Right atrium auricular region (tissue), 2 donors: Measurements from ENCODE around the gene GAD2. TPM values are rescaled to one million over a fixed set of nuclear protein-coding genes. Genes with fewer than 3 reads are reported as not detected.

Source experiments
- DNase-seq: peaks from one replicate; pipeline ENCODE4 v3.0.0-alpha.2; 2019; ENCODE audit warnings: low spot score
- H3K27ac ChIP-seq, 2 donors: fragments of 200-600 bp; sonication (generic); 1 replicate in 1 of 2; 2 replicates in 1 of 2; pipeline ENCODE4 v1.5.1; 2016 to 2019
- H3K27me3 ChIP-seq, 2 donors: fragments of 200-600 bp; sonication (generic); one replicate each; pipeline versions ENCODE4 v1.5.1 to v1.6.0; 2017 to 2019
- H3K36me3 ChIP-seq: fragments of 200-600 bp; sonication (generic); one replicate; pipeline ENCODE4 v1.5.1; 2016
- H3K4me1 ChIP-seq, 2 donors: fragments of 200-600 bp; sonication (generic); one replicate each; pipeline versions ENCODE4 v1.5.1 to v1.6.0; 2017 to 2019
- H3K4me3 ChIP-seq, 2 donors: fragments of 200-600 bp; sonication (generic); 1 replicate in 1 of 2; 2 replicates in 1 of 2; pipeline ENCODE4 v1.5.1; 2017 to 2019; ENCODE audit warnings: mild to moderate bottlenecking in 1 of 2, moderate library complexity in 1 of 2
- H3K9me3 ChIP-seq, 2 donors: fragments of 200-600 bp; sonication (generic); one replicate each; pipeline ENCODE4 v1.5.1; 2019
- total RNA-seq, 2 donors: library from RNA; depleted of rRNA; stranded (reverse); fragments of >200 nt; gene quantifications; one replicate each; pipeline ENCODE4 v1.1.0, GENCODE V29; 2016
- TF ChIP-seq, protein P1 (sequence below), 2 donors: fragments of 200-600 bp; sonication (generic); IDR thresholded peaks; one replicate each; pipeline ENCODE4 v1.5.1; 2019; ENCODE audit warnings: antibody characterized with exemption in 2 of 2

GAD2 gene
- total RNA-seq, 2 donors from 2014 or later: not detected

DNA sequence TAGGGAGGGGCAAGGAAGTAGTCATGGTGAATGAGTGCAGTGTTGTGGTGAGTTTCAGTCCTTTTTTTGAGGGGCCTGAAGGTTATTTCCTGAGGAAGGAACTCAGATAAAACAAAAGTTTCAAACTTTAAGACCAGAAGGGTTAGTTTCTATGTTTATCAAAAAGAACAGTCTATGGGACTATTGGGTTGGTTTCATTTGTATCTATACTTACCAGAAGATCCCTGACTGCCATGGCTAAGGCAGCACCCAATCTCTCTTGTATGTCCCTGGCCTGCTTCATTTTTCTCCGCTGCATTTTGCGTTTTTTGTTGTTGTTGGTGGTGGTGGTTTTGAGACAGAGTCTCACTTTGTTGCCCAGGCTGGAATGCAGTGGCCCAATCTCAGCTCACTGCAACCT, 19.3 kb upstream of the GAD2 start:
- H3K9me3 ChIP-seq: no peaks in the 10 kb centered on the region
- no peak for DNase-seq
- no peak overlapping the region for H3K27ac ChIP-seq
- TF ChIP-seq, protein P1, sequence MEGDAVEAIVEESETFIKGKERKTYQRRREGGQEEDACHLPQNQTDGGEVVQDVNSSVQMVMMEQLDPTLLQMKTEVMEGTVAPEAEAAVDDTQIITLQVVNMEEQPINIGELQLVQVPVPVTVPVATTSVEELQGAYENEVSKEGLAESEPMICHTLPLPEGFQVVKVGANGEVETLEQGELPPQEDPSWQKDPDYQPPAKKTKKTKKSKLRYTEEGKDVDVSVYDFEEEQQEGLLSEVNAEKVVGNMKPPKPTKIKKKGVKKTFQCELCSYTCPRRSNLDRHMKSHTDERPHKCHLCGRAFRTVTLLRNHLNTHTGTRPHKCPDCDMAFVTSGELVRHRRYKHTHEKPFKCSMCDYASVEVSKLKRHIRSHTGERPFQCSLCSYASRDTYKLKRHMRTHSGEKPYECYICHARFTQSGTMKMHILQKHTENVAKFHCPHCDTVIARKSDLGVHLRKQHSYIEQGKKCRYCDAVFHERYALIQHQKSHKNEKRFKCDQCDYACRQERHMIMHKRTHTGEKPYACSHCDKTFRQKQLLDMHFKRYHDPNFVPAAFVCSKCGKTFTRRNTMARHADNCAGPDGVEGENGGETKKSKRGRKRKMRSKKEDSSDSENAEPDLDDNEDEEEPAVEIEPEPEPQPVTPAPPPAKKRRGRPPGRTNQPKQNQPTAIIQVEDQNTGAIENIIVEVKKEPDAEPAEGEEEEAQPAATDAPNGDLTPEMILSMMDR (IDR thresholded peaks at IDR 0.05): no peak
- no peak overlapping the region for H3K4me3 ChIP-seq
- H3K27me3 ChIP-seq: no peaks in the 10 kb centered on the region
- no peaks in the 10 kb centered on the region for H3K36me3 ChIP-seq
- H3K4me1 ChIP-seq: no peaks in the 10 kb centered on the region

DNA sequence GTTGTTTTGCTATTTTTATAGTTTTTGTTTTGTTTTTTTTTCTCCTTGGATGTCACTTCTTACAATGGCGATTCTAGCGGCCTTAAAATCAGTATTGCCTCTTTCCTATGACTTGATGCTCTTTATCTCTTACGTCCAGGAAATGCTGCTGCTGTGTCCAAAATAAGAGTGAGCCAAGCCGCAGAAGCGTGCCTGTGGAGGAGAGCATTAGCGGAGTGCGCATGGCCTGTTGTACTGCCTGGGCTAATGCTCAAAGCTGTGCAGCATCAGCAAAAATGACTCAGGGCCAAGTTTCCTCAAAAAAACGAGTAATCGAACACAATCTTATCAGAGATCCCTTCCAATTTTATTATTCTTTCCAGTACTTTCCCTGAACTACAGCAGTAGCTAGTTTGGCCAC, 18.5 kb upstream of the GAD2 start:
- DNase-seq: no peak
- no peak overlapping the region for H3K27ac ChIP-seq
- H3K4me1 ChIP-seq: no peaks in the 10 kb centered on the region
- no peak overlapping the region for H3K4me3 ChIP-seq
- TF ChIP-seq, protein P1 (IDR thresholded peaks at IDR 0.05): no peak
- H3K9me3 ChIP-seq: no peaks in the 10 kb centered on the region
- no peaks in the 10 kb centered on the region for H3K27me3 ChIP-seq
- H3K36me3 ChIP-seq: no peaks in the 10 kb centered on the region

DNA sequence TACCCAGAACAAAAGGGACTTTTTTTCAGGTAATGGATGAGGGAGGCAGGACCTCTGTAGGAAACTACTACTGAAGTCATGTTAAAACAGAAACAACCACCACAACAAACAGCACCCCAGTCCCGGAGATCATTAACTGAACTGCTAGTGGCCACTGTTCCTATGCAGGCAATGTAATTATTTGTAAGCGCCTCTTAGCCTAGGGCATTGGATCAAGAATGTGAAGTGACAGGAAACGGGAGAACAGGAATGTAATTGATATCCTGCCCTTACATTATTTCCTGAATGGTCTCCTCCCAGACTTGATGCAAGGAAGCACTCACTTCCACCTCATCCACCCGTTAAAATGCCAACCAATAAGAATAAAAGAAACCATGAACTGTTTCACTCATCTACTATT, 16.7 kb upstream of the GAD2 start:
- Histone ChIP-seq H3K4me1 (no peaks in the 10 kb centered on the region), H3K27ac (no peak overlapping the region), H3K4me3 (no peak overlapping the region), H3K27me3 (no peaks in the 10 kb centered on the region), H3K36me3 (no peaks in the 10 kb centered on the region), H3K9me3 (no peaks in the 10 kb centered on the region)
- TF ChIP-seq, protein P1 (IDR thresholded peaks at IDR 0.05): no peak
- no peak for DNase-seq

DNA sequence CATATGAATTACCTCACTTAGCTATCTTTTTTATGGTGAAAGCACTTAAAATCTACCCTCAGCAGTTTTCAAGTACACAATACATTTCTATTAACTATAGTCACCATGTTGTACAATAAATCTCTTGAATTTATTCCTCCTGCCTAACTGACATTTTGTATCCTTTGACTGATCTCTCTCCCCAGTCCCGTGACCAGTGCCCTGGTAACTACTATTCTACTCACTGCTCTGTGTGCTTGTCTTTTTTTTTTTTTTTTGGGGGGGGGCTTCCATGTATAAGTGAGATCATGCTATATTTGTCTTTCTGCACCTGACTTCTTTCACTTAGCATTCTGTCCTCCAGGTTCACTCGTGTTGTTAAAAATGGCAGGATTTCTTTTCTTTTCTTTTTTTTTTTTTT, 11.4 kb upstream of the GAD2 start:
- no peak overlapping the region for H3K4me3 ChIP-seq
- H3K9me3 ChIP-seq: peaks cover 0 to 4% of the 10 kb centered on the region in 2 donors
- no peaks in the 10 kb centered on the region for H3K4me1 ChIP-seq
- no peak overlapping the region for H3K27ac ChIP-seq
- H3K27me3 ChIP-seq: no peaks in the 10 kb centered on the region
- TF ChIP-seq, protein P1 (IDR thresholded peaks at IDR 0.05): no peak
- H3K36me3 ChIP-seq: no peaks in the 10 kb centered on the region
- DNase-seq: no peak

DNA sequence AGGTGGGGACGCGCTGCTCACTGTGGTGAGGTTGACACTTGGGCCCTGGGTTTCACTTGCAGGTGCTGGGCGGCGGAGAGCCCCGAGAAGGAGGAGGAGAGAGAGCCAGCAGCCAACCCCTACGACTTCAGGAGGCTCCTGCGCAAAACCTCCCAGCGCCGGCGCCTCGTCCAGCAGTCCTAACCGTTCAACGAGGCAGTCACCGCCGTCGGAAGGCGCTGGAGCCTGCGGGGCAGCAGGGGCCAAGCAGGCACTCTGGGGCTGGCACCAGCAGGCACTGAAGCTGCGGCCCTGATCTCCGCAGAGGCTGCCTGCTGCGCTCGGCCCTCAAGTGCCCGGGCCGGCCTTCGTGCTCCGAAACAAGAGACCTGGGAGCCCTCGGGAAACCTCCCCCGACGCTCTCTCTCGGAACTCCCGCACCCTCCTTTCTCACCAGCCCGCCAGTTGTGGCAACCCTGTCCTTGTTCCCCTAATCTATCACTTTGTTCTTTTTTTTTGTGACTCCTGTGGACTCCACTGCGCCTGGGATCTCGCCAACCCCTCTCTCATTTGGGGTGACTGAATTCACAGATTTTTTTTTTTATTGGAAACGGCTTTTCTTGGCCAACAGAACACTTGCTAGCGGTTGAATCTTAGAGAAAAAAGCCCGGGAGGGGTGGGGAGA, 4.7 kb upstream of the GAD2 start:
- peaks cover 0 to 4% of the 10 kb centered on the region in 2 donors for H3K9me3 ChIP-seq
- no peaks in the 10 kb centered on the region for H3K36me3 ChIP-seq
- H3K27ac ChIP-seq: no peak overlapping the region
- H3K27me3 ChIP-seq: peaks cover 0 to 26% of the 10 kb centered on the region in 2 donors
- DNase-seq: no peak
- TF ChIP-seq, protein P1 (IDR thresholded peaks at IDR 0.05): no peak
- peaks cover 0 to 21% of the 10 kb centered on the region in 2 donors for H3K4me1 ChIP-seq
- no peak overlapping the region for H3K4me3 ChIP-seq

DNA sequence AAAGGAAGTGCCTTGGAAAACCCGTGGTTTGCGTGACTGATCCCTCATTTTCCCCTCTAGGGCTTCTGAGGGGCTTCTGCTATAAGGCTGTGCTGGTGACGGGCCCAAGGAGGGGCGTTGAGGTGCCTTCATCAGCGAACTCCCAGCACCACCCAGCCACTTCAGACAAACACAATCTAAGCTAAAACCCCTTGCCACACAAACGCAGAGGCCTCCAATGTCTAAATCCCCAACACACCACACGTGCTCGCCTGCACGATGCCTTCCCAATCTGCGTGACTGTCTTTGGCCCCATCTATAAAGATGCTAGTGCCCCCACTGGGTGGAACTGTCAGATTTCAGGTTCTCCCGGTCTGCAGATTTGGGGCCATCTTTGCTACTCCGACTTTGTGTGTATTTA, 4.1 kb upstream of the GAD2 start:
- DNase-seq: no peak
- peaks cover 5 to 32% of the 10 kb centered on the region in 2 donors for H3K27me3 ChIP-seq
- TF ChIP-seq, protein P1 (IDR thresholded peaks at IDR 0.05): no peak

More for the DNA sequence above, 4.1 kb upstream of the GAD2 start:
- Histone ChIP-seq H3K4me3 (no peak overlapping the region), H3K36me3 (no peaks in the 10 kb centered on the region), H3K4me1 (peaks cover 0 to 27% of the 10 kb centered on the region in 2 donors), H3K27ac (no peak overlapping the region), H3K9me3 (peaks cover 0 to 4% of the 10 kb centered on the region in 2 donors)
